Right lobe of liver (tissue), 6 donors: ENCODE measurements around the gene MGAT2. TPM values are rescaled to one million over a fixed set of nuclear protein-coding genes. Genes with fewer than 3 reads are reported as not detected.

ENCODE experiments used
- ATAC-seq, 4 donors: fragments of 200-7000 bp; cut with Tn5 transposase; one replicate each; pipeline ENCODE4 v1.9.1; 2020; ENCODE audit warnings: mild to moderate bottlenecking in 4 of 4, moderate library complexity in 4 of 4
- DNase-seq, 3 donors: peaks; one replicate each; pipeline ENCODE4 v3.0.0-alpha.2; 2020
- H3K27ac ChIP-seq, 3 donors: fragments of 200-600 bp; one replicate each; pipeline ENCODE4 v1.8.0; 2022
- H3K27me3 ChIP-seq, 2 donors: fragments of 200-600 bp; one replicate each; pipeline ENCODE4 v1.8.0; 2022
- H3K36me3 ChIP-seq, 4 donors: fragments of 200-600 bp; sonication (generic) in 1 of 4; one replicate each; pipeline versions ENCODE4 v1.5.1 to v1.8.0; 2017 to 2022; ENCODE audit warnings: control low read depth in 1 of 4
- H3K4me1 ChIP-seq, 4 donors: fragments of 200-600 bp; sonication (generic) in 1 of 4; one replicate each; pipeline versions ENCODE4 v1.5.1 to v1.8.0; 2017 to 2022; ENCODE audit warnings: control low read depth in 1 of 4
- H3K4me3 ChIP-seq, 3 donors: fragments of 200-600 bp; one replicate each; pipeline ENCODE4 v1.8.0; 2022
- H3K9me3 ChIP-seq, 4 donors: fragments of 200-600 bp; sonication (generic) in 1 of 4; one replicate each; pipeline versions ENCODE4 v1.5.1 to v1.8.0; 2017 to 2022; ENCODE audit warnings: control low read depth in 1 of 4
- CTCF ChIP-seq, 4 donors: fragments of 200-600 bp in 3 of 4; fragments of 450-650 bp in 1 of 4; IDR thresholded peaks; one replicate each; pipeline versions ENCODE4 v1.5.1 to v1.8.0; 2016 to 2022; ENCODE audit warnings: antibody characterized with exemption in 4 of 4, mild to moderate bottlenecking in 2 of 4
- POLR2A ChIP-seq: fragments of 450-650 bp; IDR thresholded peaks from one replicate; pipeline ENCODE4 v1.6.1; 2017; ENCODE audit warnings: antibody characterized with exemption, mild to moderate bottlenecking
- WGBS: methylation state at CpG from one replicate; pipeline ENCODE4 v1.1.6; 2018; ENCODE audit warnings: low coverage, low lambda C conversion rate; ENCODE audit not compliant: insufficient coverage; ENCODE audit errors: missing lambda C conversion rate; 5-methylcytosine and 5-hydroxymethylcytosine counted together
- intact Hi-C, 2 donors: fragments of 100-400 bp; cut with DNase I; formaldehyde crosslinking; loops; one replicate each; pipeline versions ENCODE4 v1.11.2 to v1.14.1; 2022
- total RNA-seq, 6 experiments: library from RNA; depleted of rRNA in 2 of 6; stranded (reverse); fragments of >200 nt in 2 of 6; fragmentation: NEBNext Ultra II Directional in 3 of 6; extraction: Animal tissue kit (Norgen Biotek cat#: 25700) in 3 of 6; gene quantifications; one replicate each; pipeline versions ENCODE4 v1.1.0 to v1.2.4, GENCODE V29; 2016 to 2023
- donor health status: DM: no; HTN: yes; CAD: no.
- donor health status: DM: no; HTN: no; CAD: no.
- donor health status: DM: no; HTN: no; CAD: no.
- donor health status: DM: no; HTN: yes; CAD: no.
- donor health status: DM: no; HTN: yes; CAD: no.

Gene MGAT2
- total RNA-seq, 6 experiments from 2014 or later: 26.1 to 37.0 (median 30.5) TPM

- DNase-seq: no peak
- TF ChIP-seq CTCF (IDR thresholded peaks at IDR 0.05) (no peak), POLR2A (no peak)
- H3K4me3 ChIP-seq: no peak overlapping the region
Observed at GRCh38 chr14:49612251-49612650, 8.3 kb upstream of the MGAT2 start.

GRCh38 chr14:49612671-49613070 is 7.9 kb upstream of the MGAT2 start:
- Histone ChIP-seq H3K27ac (no peak overlapping the region), H3K4me3 (no peak overlapping the region), H3K36me3 (no peaks in the 10 kb centered on the region), H3K9me3 (no peaks in the 10 kb centered on the region), H3K4me1 (no peaks in the 10 kb centered on the region), H3K27me3 (no peaks in the 10 kb centered on the region)
- DNase-seq (no peak), ATAC-seq (no peak)
- 93% methylated on average over 4 of the region's 8 CpGs for WGBS
- no peak for TF ChIP-seq CTCF (IDR thresholded peaks at IDR 0.05)
- TF ChIP-seq POLR2A: no peak
- intact Hi-C loops: no loop called here

More at GRCh38 chr14:49612251-49612650, 8.3 kb upstream of the MGAT2 start:
- H3K27ac ChIP-seq: no peak overlapping the region
- WGBS: 90% methylated on average over 4 of the region's 4 CpGs
- H3K27me3 ChIP-seq: no peaks in the 10 kb centered on the region
- ATAC-seq: no peak
- intact Hi-C loops: no loop called here
- no peaks in the 10 kb centered on the region for H3K36me3 ChIP-seq
- no peaks in the 10 kb centered on the region for H3K9me3 ChIP-seq
- no peaks in the 10 kb centered on the region for H3K4me1 ChIP-seq

- H3K4me1 ChIP-seq: no peaks in the 10 kb centered on the region
- H3K27me3 ChIP-seq: no peaks in the 10 kb centered on the region
- TF ChIP-seq CTCF (IDR thresholded peaks at IDR 0.05): no peak
- no peak for TF ChIP-seq POLR2A
- H3K36me3 ChIP-seq: peaks cover 0 to 10% (median 5%) of the 10 kb centered on the region in 4 donors
- intact Hi-C loops: no loop called here
- WGBS: 97% methylated on average over 2 of the region's 2 CpGs
- no peaks in the 10 kb centered on the region for H3K9me3 ChIP-seq
- DNase-seq: no peak
- no peak overlapping the region for H3K27ac ChIP-seq
- ATAC-seq: no peak
- H3K4me3 ChIP-seq: no peak overlapping the region
Observed at GRCh38 chr14:49614196-49614595, 6.4 kb upstream of the MGAT2 start.

GRCh38 chr14:49615776-49616175 is 4.8 kb upstream of the MGAT2 start:
- Histone ChIP-seq H3K4me3 (no peak overlapping the region), H3K27ac (no peak overlapping the region), H3K27me3 (no peaks in the 10 kb centered on the region), H3K4me1 (no peaks in the 10 kb centered on the region), H3K9me3 (no peaks in the 10 kb centered on the region), H3K36me3 (peaks cover 0 to 10% (median 5%) of the 10 kb centered on the region in 4 donors)
- DNase-seq (no peak), ATAC-seq (no peak)
- intact Hi-C loops: no loop called here
- WGBS: 86% methylated on average over 4 of the region's 6 CpGs
- TF ChIP-seq POLR2A (no peak), CTCF (IDR thresholded peaks at IDR 0.05) (no peak)
